HG02642 (cell line): ENCODE data around the gene SGMS1.
"Not testable (repeated sequence)": the region's sequence is repeated elsewhere in the genome, so short reads cannot be mapped to it uniquely, and the experiment has no call there.

ENCODE experiments used
- ATAC-seq: cut with Tn5 transposase; IDR thresholded peaks from one replicate; pipeline ENCODE4 v1.9.1; 2021; ENCODE audit warnings: mild to moderate bottlenecking; ENCODE audit not compliant: unreplicated experiment, poor library complexity

The SGMS1 gene

GRCh38 chr10:50514995-50515394, 108.8 kb downstream of the SGMS1 start:
- no peak for ATAC-seq

GRCh38 chr10:50513956-50514355, 109.8 kb downstream of the SGMS1 start:
- ATAC-seq: no peak

- ATAC-seq: peak; percentile 42
These were observed 110.9 kb downstream of the SGMS1 start for GRCh38 chr10:50512743-50513416.

GRCh38 chr10:50512214-50512595, 111.6 kb downstream of the SGMS1 start:
- ATAC-seq: no peak

- peak; percentile 29 for ATAC-seq
These were observed 112.1 kb downstream of the SGMS1 start for GRCh38 chr10:50511492-50512213.

GRCh38 chr10:50510517-50511473, 113.0 kb downstream of the SGMS1 start:
- no peak for ATAC-seq

GRCh38 chr10:50508315-50509051, 115.3 kb downstream of the SGMS1 start:
- ATAC-seq: peak; percentile 73

DNA sequence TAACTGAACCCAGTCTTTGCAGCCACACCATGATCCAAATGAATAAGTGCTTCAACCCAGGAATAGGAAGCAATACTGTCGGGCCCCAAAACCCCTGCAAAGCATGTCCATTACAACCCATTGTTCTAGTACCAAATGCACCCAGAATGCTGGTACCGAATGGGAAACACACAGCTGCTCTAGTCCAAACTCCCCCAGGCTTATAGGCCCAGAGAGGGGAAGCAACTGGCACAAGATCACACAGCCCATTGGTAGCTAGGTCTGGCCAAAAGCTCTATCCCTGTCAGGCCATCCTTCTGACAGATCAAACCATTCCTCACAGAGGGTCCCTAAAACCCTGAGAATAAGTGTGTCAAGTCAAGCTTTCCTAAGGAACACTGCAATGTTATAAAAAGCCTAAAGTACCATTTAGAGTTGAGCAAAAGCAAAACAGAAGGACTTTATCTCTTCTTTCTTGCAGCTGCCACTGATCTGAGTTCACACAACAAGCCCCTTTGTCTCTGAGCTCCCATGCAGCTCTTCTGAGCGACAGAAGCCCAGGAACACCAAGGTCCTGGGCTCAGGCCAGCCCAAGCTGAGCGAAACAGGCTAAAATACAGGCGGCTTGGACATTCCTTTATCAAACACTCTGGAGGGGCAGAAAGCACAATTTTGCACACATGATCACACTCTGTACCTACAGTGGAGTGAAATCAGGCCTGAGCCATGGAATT, 116.7 kb downstream of the SGMS1 start:
- ATAC-seq: no peak

DNA sequence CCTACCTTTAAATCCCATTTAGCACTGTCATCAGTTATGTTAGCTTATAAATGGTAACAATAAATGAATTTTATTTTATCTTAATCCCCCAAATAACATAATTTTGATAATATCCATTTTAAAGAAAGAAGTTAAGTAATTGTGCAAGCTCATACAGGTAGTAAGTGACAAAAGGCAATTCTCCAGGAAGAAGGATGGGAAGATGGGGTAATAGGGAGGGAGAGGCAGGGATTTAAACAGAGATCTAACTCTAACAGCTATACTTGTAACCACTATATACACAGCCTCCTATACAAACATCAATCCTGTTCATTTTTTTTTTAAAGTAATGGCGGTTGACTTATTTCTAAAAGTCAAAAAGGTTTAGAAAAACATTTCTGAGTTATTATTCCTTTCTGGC, 119.4 kb downstream of the SGMS1 start:
- no peak for ATAC-seq

- ATAC-seq: no peak
These were observed 120.0 kb downstream of the SGMS1 start for GRCh38 chr10:50503661-50504320.

- ATAC-seq: not testable (repeated sequence)
These were observed 120.6 kb downstream of the SGMS1 start for GRCh38 chr10:50503156-50503555.

- no peak for ATAC-seq
These were observed 121.8 kb downstream of the SGMS1 start for GRCh38 chr10:50501924-50502452.

DNA sequence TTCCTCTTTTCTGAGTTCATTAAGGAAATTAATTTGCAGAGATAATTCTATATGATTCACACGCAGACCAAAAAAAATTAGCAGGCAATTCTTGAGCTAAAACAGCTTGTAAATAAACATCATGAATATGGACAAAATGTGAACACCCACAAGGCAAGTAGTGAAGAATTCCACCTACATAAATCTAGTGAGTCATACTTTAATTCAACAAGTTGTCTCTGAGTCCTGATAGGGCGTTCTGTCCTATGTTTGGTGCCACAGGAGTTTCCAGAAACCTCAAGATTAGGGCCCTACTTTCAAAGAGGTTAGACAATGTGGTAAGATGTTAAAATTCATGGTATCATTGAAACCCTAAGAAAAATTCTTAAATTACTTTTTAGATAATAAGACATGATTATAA, 122.3 kb downstream of the SGMS1 start:
- no peak for ATAC-seq

- ATAC-seq: no peak
These were observed 125.3 kb downstream of the SGMS1 start for GRCh38 chr10:50498465-50498864.

DNA sequence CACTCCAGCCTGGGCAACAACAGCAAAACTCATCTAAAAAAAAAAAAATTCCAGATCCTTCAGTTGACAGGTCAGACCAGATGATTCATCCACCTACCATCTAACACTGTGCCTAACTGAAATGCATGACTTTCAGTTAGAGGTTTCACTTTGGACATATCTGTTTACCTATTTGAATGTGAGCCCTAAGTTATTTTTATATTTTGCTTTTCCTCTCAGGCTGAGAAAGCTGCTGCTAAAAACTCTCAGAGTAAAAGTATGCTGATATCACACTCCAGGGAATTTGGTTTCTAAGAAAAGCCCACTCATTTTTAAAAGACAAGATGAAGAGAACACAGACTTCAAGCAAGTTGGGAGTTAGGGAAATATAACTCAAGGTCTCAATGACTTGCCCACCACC, 126.0 kb downstream of the SGMS1 start:
- peak; percentile 92 for ATAC-seq

DNA sequence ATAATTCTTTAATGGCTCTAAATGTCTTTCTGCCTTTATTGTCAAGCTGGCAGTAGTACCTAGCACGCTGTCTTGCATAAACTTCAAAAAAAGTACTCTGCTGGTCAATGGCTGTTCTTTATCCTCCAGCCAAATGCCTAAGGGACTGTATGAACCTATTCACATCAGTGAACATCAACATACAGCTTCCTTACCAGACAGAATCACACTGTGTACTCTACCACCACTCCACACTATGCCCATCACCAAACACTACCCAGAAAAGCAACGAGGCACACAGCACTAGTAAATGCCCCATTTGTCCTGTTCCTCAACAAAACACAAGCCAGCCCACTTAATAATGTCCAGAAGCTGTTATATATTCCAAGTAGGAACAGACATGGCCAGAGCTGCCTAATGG, 127.5 kb downstream of the SGMS1 start:
- no peak for ATAC-seq

DNA sequence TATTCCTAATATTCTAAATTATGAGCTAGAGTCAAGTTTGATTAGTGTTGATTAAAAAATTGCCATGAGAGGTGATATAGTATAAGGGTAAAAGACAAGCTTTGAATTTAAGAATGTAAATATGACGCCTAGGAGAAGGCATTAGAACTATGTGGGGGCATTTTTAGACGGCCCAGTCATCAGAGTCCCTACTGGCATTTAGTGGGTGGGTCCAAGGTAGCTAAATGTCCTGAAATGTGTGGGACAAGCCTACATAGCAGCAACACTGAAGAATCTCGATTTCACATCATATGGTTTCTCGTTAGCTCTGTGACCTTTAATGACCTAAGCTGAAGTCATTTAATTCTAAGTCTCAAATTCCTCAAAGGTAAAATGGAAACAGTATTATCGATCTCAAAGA, 133.5 kb downstream of the SGMS1 start:
- ATAC-seq: no peak

GRCh38 chr10:50484550-50484949, 139.2 kb downstream of the SGMS1 start:
- not testable (repeated sequence) for ATAC-seq
